Left lung (tissue), 10 donors: ENCODE results near the gene PDZD7. TPM values are rescaled to one million over a fixed set of nuclear protein-coding genes. Genes with fewer than 3 reads are reported as not detected.

ENCODE experiments used
- ATAC-seq: fragments of 200-7000 bp; cut with Tn5 transposase; one replicate; pipeline ENCODE4 v1.9.1; 2020; ENCODE audit warnings: moderate library complexity
- DNase-seq, 4 donors: peaks; one replicate each; pipeline ENCODE4 v3.0.0-alpha.2; 2013 to 2020
- H3K27ac ChIP-seq, 2 donors: fragments of 200-600 bp; sonication (generic) in 1 of 2; one replicate each; pipeline versions ENCODE4 v1.5.0 to v1.8.0; 2020 to 2021
- H3K27me3 ChIP-seq, 2 donors: fragments of 200-600 bp; sonication (generic) in 1 of 2; one replicate each; pipeline versions ENCODE4 v1.5.0 to v1.8.0; 2020 to 2021
- H3K36me3 ChIP-seq, 2 donors: fragments of 200-600 bp; sonication (generic) in 1 of 2; one replicate each; pipeline versions ENCODE4 v1.5.0 to v1.8.0; 2020 to 2021
- H3K4me1 ChIP-seq, 2 donors: fragments of 200-600 bp; one replicate each; pipeline ENCODE4 v1.8.0; 2021
- H3K4me3 ChIP-seq, 2 donors: fragments of 200-600 bp; sonication (generic) in 1 of 2; one replicate each; pipeline versions ENCODE4 v1.5.0 to v1.8.0; 2020 to 2021; ENCODE audit warnings: mild to moderate bottlenecking in 1 of 2
- H3K9me3 ChIP-seq, 2 donors: fragments of 200-600 bp; sonication (generic) in 1 of 2; one replicate each; pipeline versions ENCODE4 v1.5.0 to v1.8.0; 2020 to 2021
- intact Hi-C, 2 donors: fragments of 100-400 bp; cut with DNase I; formaldehyde crosslinking; loops; one replicate each; pipeline versions ENCODE4 v1.11.2 to v1.14.2; 2022
- polyA plus RNA-seq, 6 donors: library from polyadenylated mRNA; unstranded; fragments of 120-200 nt; gene quantifications; one replicate each; pipeline ENCODE4 v1.2.1, GENCODE V29; 2013; ENCODE audit not compliant: insufficient read length in 6 of 6
- total RNA-seq, 2 donors: library from RNA; stranded (reverse); fragmentation: NEBNext Ultra II Directional; extraction: Animal tissue kit (Norgen Biotek cat#: 25700); gene quantifications; one replicate each; pipeline ENCODE4 v1.2.1, GENCODE V29; 2021
- TF ChIP-seq, protein P1 (sequence below), 2 donors: fragments of 200-600 bp; sonication (generic) in 1 of 2; IDR thresholded peaks; one replicate each; pipeline versions ENCODE4 v1.5.0 to v1.8.0; 2021; ENCODE audit warnings: antibody characterized with exemption in 2 of 2
- donor health status: DM: no; HTN: yes; CAD: no.
- donor health status: DM: no; HTN: no; CAD: no.

Gene PDZD7
- total and polyA plus RNA-seq, 8 donors = 0.41 to 0.96 (median 0.71) TPM

DNA sequence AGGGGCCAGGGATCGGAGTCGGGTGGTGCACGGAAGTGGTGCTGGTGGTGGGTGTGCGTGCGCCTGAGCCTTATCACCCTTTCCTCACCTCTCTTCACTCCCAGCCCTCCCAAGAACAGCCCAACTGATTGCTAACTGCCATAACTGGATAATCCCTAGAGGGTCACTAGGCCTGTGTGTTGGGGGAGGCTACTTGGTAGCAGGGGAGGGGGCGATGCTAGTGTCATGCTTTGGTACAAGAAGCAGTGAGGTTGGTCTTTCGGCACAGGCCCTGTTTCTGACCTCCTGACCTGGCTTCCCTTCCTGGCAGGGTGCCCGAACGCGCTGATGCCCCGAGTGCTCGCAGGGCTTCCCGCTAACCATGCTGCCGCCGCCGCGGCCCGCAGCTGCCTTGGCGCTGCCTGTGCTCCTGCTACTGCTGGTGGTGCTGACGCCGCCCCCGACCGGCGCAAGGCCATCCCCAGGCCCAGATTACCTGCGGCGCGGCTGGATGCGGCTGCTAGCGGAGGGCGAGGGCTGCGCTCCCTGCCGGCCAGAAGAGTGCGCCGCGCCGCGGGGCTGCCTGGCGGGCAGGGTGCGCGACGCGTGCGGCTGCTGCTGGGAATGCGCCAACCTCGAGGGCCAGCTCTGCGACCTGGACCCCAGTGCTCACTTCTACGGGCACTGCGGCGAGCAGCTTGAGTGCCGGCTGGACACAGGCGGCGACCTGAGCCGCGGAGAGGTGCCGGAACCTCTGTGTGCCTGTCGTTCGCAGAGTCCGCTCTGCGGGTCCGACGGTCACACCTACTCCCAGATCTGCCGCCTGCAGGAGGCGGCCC lies 31.5 kb upstream of the PDZD7 start:
- H3K9me3 ChIP-seq = no peaks in the 10 kb centered on the region
- peak overlapping the region; percentile 59 to 77 for H3K4me3 ChIP-seq
- TF ChIP-seq, protein P1, sequence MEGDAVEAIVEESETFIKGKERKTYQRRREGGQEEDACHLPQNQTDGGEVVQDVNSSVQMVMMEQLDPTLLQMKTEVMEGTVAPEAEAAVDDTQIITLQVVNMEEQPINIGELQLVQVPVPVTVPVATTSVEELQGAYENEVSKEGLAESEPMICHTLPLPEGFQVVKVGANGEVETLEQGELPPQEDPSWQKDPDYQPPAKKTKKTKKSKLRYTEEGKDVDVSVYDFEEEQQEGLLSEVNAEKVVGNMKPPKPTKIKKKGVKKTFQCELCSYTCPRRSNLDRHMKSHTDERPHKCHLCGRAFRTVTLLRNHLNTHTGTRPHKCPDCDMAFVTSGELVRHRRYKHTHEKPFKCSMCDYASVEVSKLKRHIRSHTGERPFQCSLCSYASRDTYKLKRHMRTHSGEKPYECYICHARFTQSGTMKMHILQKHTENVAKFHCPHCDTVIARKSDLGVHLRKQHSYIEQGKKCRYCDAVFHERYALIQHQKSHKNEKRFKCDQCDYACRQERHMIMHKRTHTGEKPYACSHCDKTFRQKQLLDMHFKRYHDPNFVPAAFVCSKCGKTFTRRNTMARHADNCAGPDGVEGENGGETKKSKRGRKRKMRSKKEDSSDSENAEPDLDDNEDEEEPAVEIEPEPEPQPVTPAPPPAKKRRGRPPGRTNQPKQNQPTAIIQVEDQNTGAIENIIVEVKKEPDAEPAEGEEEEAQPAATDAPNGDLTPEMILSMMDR (IDR thresholded peaks at IDR 0.05) = peak; percentile 47 to 62
- peak overlapping the region; percentile 18 to 98 for H3K27ac ChIP-seq
- ATAC-seq (peak; percentile 20), DNase-seq (peak in 3 of 4 donors; percentile 66 to 89 (median 67))
- intact Hi-C loops = no loop called here
- peaks cover 28 to 69% of the 10 kb centered on the region in 2 donors for H3K4me1 ChIP-seq
- H3K36me3 ChIP-seq = no peaks in the 10 kb centered on the region
- H3K27me3 ChIP-seq = peaks cover 0 to 66% of the 10 kb centered on the region in 2 donors

DNA sequence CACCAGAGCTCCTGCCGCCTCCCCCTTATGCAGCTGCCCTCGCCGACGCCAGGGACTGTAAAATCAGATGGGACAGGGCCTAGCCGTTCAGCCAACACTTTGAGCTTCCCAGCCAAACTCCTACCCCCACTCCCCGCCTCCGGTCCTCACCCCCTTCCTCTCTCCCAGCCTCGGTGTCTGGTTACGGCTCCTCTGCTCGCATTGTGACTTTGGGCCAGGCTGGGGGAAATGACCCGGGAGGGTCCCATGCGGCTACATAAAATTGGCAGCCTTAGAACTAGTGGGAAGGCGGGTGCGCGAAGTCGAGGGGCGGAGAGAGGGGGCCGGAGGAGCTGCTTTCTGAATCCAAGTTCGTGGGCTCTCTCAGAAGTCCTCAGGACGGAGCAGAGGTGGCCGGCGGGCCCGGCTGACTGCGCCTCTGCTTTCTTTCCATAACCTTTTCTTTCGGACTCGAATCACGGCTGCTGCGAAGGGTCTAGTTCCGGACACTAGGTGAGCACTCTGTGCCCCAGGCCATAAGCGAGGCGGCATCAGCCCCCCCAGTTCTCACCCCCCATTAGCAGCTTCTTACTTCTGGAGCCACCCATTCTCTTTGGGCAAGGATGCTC lies 30.8 kb upstream of the PDZD7 start, which contains the start of gene KAZALD1:
KAZALD1 (plus strand) TSS at position 366 of the 608 bp plus-strand sequence. CDS start 604 bp downstream, outside the sequence.
- Histone ChIP-seq H3K27me3 (peaks cover 0 to 58% of the 10 kb centered on the region in 2 donors), H3K4me1 (peaks cover 28 to 62% of the 10 kb centered on the region in 2 donors), H3K4me3 (peak within 1 kb of the TSS; percentile 59 to 77), H3K9me3 (no peaks in the 10 kb centered on the region), H3K36me3 (no peaks in the 10 kb centered on the region), H3K27ac (peak within 1 kb of the TSS; percentile 93 to 98)
- intact Hi-C loops = no loop called here
- TF ChIP-seq, protein P1 (IDR thresholded peaks at IDR 0.05) = no peak
- ATAC-seq (peak; percentile 16), DNase-seq (peak in 3 of 4 donors; percentile 63 to 94 (median 87))

DNA sequence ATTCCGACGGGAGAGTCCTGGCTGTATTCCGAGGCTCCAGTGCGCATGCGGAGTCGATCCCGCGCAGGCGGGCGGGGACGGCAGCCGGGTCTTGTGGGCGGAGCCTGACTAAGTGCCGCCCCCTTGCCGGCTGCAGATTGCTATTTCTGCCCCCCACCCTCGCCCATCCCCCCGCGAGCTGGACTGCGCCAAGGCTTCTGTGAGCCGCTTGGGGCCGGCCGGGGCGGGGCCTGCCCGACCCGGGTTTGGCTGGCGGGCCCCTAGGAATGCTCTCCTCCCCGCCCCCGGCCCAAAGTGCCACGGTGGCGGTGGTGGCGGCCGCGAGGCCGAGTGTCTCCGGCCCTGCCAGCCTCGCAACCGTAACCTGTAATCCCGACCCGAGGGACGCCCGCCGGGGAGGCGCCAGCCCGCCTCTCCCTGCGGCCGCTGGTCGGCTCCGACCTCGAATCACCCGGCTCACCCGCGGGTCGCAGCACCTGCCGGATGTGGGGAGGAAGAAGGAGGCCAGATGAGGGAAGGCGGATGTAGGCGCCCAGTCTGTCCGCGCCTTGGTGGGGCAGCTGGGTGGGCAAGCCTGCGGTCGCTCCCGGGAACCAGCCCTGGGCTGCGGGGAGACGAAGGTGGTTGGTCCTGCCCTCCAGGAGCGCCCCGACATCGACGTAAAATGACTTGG lies 30.2 kb upstream of the PDZD7 start:
- peak overlapping the region; percentile 93 to 98 for H3K27ac ChIP-seq
- DNase-seq (peak; percentile 97 to 98 (median 97)), ATAC-seq (peak; percentile 94)
- H3K27me3 ChIP-seq = peaks cover 0 to 52% of the 10 kb centered on the region in 2 donors
- TF ChIP-seq, protein P1 (IDR thresholded peaks at IDR 0.05) = no peak
- no peaks in the 10 kb centered on the region for H3K9me3 ChIP-seq
- H3K4me1 ChIP-seq = peaks cover 28 to 56% of the 10 kb centered on the region in 2 donors
- H3K4me3 ChIP-seq = peak overlapping the region; percentile 59 to 77
- H3K36me3 ChIP-seq = no peaks in the 10 kb centered on the region
- intact Hi-C loops = no loop called here

DNA sequence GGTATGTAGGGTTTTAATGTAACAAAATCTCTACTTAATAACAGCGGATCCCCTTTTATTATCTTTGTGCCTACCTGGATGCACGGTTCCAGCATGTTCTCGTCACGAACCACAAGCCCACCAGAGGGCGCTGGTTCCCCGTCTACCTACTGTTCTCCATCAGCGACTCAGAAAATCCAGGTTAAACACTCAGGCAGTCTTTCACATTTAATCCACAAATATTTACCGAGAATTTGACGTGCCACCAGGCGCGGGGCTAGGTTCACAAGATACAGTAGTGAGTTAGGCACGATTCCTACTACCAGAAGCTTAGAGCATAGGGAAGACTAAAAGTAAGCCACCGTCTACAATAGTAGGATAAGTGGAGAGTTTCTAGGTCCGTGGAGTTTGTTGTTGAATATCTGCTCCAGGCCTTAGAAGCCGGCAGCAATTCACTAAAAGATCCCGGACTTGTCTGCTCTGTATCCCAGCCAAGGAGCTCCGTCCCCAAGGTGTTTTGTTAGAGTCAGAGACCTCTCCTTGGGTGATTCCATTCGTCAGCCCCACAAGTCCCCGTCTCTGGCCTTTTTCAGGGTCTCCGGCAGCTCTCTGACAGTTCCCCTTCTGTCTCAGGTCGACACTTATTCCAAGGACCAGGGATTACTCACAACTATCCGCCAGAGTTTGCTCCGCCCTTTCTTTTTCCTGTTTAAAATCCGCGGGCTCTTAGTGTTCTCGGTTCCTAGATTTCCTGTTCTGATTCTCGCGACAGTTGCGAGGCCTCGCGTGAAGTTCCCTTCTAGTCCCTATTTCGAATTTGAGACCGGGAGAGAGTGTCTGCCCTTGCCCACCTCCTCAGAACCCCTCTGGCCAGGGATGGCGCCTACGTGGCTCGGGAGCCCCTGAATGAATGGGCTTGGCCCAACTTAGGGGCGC lies 29.4 kb upstream of the PDZD7 start:
- peak overlapping the region; percentile 93 to 98 for H3K27ac ChIP-seq
- intact Hi-C loops = no loop called here
- H3K4me1 ChIP-seq = peaks cover 22 to 48% of the 10 kb centered on the region in 2 donors
- TF ChIP-seq, protein P1 (IDR thresholded peaks at IDR 0.05) = peak; percentile 84 to 89
- no peaks in the 10 kb centered on the region for H3K36me3 ChIP-seq
- H3K9me3 ChIP-seq = no peaks in the 10 kb centered on the region
- H3K27me3 ChIP-seq = peaks cover 0 to 44% of the 10 kb centered on the region in 2 donors
- DNase-seq (peak; percentile 94 to 97 (median 96)), ATAC-seq (peak; percentile 71)
- H3K4me3 ChIP-seq = peak overlapping the region; percentile 59 to 77
